HG02970 (cell line): Measurements from ENCODE around the gene LTBP4.
"Not testable (repeated sequence)": the region's sequence is repeated elsewhere in the genome, so short reads cannot be mapped to it uniquely, and the experiment has no call there.

ENCODE experiments used
- ATAC-seq: cut with Tn5 transposase; IDR thresholded peaks from one replicate; pipeline ENCODE4 v1.9.1; 2021; ENCODE audit warnings: mild to moderate bottlenecking, moderate library complexity, moderate number of reproducible peaks; ENCODE audit not compliant: unreplicated experiment, low FRiP score

LTBP4 gene

DNA sequence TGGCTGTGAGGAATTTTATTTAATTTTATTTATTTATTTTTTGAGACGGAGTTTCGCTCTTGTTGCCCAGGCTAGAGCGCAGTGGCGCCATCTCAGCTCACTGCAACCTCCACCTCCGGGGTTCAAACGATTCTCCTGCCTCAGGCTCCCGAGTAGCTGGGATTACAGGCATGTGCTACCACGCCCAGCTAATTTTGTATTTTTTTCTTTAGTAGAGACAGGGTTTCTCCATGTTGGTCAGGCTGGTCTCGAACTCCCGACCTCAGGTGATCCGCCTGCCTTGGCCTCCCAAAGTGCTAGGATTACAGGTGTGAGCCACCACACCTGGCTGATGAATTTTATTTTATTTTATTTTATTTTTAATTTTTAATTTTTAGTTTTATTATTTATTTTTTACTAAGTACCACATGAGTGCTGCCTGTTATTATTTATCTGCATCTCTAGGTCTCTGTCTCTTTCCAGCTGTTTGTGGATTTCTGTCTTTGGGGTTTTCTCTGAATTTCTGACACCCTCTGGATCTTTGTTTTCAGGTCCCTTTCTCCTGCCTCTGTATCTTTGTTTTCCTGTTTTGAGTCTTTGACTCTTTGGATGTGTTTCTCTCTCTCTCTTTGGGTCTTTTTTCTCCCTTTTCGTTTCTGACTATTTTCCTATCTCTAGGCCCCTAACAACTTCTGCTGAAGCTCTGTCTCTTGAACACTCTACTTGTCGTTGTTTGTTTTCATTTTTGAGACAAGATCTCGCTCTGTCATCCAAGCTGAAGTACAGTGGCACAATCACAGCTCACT lies 23.4 kb downstream of the LTBP4 start:
- ATAC-seq = not testable (repeated sequence)

DNA sequence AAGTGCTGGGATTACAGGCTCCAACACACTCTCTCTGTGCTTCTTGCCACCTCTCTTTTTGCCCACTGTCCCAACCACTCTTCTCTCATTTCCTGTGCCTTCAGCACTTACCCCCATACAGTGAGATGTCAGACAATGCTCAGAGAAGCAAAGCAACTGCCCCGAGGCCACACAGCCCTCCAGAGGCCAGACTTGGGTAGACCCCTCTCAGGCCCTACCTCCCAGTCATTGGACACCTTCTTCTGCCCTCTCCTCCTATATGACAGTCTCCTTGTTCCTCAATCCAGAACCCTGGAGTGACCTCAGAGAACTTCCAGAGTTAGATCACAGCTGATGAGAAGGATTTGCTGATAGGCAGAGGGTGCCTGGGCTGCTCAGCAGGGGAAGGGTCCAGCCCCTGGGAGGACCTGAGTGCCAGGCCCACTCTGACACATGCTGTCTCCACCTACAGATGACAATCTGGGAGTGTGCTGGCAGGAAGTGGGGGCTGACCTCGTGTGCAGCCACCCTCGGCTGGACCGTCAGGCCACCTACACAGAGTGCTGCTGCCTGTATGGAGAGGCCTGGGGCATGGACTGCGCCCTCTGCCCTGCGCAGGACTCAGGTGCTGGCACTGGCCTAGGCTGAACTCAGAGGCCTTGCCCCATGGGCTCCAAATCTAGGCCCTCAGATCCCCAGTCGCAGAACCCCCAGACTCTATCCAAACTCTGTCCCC lies 24.4 kb downstream of the LTBP4 start:
- no peak for ATAC-seq

DNA sequence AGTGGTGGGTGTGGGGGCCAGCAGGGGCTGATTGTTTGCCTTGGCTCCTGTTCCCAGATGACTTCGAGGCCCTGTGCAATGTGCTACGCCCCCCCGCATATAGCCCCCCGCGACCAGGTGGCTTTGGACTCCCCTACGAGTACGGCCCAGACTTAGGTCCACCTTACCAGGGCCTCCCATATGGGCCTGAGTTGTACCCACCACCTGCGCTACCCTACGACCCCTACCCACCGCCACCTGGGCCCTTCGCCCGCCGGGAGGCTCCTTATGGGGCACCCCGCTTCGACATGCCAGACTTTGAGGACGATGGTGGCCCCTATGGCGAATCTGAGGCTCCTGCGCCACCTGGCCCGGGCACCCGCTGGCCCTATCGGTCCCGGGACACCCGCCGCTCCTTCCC lies 25.7 kb downstream of the LTBP4 start:
- ATAC-seq = no peak

DNA sequence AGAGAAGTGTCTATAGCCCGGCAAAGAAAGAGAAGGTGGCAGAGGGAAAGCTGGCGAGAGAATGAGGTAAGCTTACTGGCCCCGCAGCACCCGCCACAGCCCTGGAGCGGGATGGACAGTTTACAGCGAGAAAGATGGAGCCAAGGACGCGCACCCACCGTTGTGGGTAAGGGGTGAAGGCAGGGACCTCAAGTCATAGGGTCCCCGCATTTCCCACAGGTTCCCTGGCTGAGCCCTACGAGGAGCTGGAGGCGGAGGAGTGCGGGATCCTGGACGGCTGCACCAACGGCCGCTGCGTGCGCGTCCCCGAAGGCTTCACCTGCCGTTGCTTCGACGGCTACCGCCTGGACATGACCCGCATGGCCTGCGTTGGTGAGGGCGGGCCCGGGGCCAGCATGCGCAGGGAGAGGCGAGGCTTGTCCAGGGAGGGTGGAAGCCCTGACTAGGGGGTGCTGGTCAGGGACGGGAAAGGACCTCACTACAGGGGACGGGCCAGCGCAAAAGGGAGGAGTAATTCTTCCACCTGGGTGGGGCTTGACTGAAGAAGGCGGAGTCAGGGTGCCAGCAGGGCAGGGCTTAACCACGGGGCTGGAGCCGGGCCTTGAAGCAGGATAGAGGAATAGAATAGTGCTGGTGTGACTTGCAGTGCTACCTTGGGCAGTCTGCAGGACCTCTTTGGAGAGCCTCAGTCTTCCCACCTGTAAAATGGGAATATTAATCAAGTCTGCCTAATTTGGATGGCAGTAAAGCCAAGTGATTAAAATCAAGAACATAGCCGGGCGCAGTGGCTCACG lies 26.5 kb downstream of the LTBP4 start:
- ATAC-seq = no peak

GRCh38 chr19:40629346-40629745 lies 28.2 kb downstream of the LTBP4 start:
- ATAC-seq = no peak

DNA sequence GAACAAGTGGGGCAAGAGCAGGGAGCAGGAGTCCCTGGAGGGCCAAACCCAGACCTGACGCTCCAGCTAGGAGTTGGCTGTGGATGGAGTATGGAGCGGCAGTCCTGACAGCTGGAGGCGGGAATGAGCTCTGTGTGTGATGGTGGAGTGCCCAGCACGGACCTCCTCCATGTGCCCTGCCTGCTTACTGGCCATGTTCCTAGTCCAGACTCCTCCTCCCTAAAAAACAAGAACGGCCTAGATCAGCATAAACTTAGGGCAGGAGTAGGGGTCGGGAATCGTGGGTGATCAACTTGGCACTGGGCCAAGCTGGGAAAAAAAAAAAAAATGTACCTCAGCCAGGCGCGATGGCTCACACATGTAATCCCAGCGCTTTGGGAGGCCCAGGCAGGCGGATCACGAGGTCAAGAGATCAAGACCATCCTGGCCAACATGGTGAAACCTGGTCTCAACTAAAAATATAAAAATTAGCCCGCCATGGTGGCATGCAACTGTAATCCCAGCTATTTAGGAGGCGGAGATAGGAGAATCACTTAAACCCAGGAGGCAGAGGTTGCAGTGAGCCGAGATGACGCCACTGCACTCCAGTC lies 29.5 kb downstream of the LTBP4 start:
- ATAC-seq = no peak

DNA sequence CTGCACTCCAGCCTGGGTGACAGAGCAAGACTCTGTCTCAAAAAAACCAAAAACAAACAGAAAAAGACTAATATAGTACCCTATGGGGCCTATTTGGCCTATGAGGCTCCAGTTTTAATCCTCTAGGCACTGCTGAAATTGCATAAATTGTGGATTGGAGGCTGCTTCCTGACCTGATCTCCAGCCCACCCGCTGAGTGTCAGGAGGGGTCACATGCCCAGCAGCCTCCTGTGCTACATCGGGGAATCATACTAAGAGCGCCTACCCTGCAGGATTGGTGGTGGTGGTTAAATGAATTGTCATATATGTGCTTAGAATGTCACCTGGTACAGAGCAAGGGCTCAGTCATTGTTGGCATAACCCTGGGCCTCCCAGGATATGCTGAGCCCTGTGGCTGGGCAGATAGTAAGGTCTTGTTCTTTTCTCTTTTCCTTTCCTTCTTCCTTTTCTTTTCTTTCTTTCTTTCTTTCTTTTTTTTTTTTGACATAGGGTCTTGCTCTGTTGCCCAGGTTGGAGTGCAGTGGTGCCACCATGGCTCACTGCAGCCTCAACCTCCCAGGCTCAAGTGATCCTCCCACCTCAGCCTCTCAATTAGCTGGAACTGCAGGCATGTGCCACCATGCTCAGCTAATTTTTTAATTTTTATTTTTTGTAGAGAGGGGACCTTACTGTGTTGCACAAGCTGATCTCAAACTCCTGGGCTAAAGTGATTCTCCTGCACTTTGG lies 31.3 kb downstream of the LTBP4 start:
- no peak for ATAC-seq

- ATAC-seq = no peak
Observed at GRCh38 chr19:40633207-40633606, 32.0 kb downstream of the LTBP4 start.

GRCh38 chr19:40638327-40638726 lies 37.2 kb downstream of the LTBP4 start:
- no peak for ATAC-seq

DNA sequence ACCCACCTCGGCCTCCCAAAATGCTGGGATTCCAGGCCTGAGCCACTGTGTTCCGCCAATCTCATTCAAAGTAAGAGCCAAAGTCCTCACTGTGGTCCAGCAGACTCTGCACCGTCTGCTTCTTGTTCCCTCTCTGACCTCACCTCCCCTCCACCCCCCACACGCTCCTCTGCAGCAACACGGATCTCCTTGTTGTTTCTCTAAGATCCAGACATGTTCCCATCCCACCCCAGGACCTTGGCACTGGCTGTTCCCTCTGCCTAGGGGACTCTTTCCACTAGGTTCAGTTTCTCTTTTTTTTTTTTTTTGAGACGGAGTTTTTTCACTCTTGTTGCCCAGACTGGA lies 38.4 kb downstream of the LTBP4 start:
- no peak for ATAC-seq

GRCh38 chr19:40640744-40641143 lies 39.6 kb downstream of the LTBP4 start:
- ATAC-seq = no peak

GRCh38 chr19:40641281-40641680 lies 40.1 kb downstream of the LTBP4 start:
- ATAC-seq = no peak

- ATAC-seq = no peak
Observed at GRCh38 chr19:40642051-40642706, 41.0 kb downstream of the LTBP4 start.

GRCh38 chr19:40642757-40643305 lies 41.7 kb downstream of the LTBP4 start:
- ATAC-seq = no peak

GRCh38 chr19:40646743-40647254 lies 45.6 kb downstream of the LTBP4 start:
- ATAC-seq = no peak

DNA sequence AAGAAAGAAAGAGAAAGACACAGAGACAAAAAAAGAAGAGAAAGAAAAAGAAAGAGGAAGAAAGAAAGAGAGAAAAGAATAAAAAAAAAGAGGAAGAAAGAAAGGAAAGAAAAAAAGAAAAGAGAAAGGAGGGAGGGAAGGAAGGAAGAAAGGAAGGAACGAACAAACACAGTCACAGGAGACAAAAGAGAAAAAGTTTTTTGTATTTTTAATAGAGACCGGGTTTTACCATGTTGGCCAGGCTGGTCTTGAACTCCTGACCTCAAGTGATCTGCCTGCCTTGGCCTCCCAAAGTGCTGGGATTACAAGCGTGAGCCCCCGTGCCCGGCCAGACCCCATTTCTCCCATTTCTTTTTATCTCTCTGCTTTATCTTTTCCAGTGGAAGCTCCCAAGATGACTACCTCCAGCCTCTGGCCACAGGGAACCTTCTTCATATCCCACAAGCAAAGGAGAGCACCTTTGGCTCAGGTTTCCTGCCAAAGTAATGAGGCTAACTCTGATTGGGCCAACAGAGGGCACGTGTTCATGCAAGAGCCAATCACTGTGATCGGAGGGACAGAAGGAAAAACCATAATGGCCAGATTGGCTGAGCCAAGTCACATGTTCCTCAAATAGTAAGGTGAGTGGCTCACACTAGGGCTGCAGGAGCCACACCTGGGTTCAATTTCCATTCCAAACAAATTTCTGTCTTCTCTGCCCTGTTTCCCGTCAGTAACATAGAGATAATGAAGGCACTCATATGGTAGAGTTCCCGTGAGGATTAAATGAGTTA lies 48.9 kb downstream of the LTBP4 start:
- ATAC-seq = not testable (repeated sequence)

DNA sequence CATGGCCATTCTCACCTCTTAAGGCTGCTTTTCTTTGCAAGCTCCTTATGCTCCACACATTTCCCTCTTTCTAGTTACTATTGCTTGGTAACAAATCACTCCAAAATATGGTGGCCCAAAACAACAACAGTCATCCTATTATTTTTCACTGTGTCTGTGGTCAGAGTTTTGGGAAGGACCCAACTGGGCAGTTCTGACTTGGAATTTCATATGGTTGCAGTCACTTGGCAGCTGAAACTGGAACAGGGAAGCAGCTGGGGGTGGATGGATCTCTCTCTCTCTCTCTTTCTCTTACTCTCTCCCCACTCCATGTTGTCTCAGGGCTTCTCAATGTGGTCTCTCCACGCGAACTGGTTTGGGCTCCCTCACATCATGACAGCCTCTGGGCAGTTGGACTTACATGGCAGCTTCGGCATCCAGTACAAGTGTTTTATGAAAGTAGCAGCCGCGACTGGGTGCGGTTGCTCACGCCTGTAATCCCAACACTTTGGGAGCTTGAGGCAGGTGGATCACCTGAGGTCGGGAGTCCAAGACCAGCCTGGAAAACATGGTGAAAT lies 49.7 kb downstream of the LTBP4 start:
- ATAC-seq = no peak

DNA sequence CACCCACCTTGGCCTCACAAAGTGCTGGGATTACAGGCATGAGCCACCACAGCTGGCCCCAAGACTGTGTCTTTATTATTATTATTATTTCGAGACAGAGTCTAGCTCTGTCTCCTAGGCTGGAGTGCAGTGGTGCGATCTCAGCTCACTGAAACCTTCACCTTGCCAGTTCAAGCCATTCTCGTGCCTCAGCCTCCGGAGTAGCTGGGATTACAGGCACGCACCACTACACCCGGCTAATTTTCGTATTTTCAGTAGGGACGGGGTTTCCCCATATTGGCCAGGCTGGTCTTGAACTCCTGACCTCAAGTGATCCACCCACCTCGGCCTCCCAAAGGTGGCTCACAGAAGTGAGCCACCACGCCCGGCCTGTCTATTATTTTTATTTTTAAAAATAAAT lies 51.1 kb downstream of the LTBP4 start:
- ATAC-seq = not testable (repeated sequence)
